Stimulated activated CD8-positive, alpha-beta memory T cell treated with anti-CD3 and anti-CD28 coated beads, Interleukin-12 subunit alpha, Interleukin-12 subunit beta, amount 100 ng/mL, for 1 hour (primary cell): ENCODE data around the gene ANKLE1.
A peak's percentile ranks its signal among the peaks of the same experiment; 100 is the strongest.
"Not testable (repeated sequence)": the region's sequence is repeated elsewhere in the genome, so short reads cannot be mapped to it uniquely, and the experiment has no call there.

Experiments
- DNase-seq: peaks from one replicate; pipeline ENCODE4 v3.0.0-alpha.2; 2020; ENCODE audit warnings: low read depth

The ANKLE1 gene

DNA sequence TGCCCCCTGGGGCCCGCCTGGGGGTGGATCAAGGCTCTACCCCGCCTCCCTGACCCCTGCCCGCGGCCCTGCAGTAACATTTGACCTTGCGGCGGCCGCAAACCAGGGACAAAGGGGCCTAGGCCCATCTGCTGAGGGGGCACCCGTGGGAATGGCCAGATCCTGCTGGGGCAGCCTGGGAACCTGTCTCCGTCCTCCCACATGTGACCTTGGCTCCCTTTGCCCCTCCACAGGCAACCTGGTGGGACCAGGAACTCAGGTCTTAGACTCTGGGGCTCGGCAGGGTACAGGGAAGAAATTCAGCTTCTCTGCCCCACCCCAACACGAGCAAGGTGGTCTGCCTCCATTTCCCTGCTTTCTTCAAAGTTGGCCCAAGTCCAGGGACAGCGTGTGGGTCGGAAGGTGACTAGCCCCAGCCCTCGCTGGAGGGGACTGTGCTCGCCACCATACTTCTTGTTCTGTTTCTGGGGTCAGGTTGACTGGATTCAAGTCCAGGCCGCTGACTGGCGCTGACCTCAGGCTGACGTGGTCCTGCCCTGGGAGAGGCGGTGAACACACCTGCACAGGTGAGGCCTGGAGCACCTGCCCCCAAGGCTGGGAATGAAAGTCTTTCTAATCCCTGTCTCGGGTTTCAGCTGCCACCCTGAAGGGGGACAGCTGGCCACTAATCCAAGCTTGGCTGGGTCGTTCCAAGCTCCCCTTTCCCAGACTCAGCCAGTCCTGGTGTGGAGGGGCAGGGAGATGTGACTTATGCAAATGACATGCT lies 33.5 kb upstream of the ANKLE1 start:
- DNase-seq, result no peak

DNA sequence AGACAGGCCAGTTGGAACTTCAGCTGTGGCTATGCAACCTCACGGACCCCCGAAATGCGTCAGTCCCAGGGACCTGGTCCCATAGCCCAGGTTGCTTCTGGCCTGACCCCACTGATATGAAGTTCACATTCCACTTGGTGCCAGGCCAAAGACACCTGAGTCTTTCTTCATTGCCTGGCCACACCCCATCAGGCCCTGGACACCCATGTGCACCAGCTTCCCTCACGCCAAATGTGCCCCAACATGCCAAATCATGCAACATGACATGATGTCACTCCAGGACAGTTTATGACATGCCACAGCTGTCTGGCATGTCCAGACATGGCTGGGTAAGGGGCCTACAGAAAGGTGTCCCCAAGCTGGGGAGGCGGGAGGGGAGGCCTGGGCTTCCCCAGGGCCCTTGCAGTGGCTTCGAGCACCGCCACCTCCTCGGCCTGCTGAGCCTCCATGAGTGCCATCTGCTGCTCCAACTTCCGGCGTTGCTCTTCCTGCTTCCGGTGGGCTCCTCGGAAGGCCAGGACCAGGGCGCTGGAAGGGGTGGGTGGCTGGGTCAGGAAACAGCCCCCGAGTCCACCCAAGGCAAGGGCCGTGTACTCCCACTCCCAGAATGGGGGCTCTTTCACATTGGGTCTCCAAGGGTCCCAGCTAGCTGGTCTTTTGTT lies 31.7 kb upstream of the ANKLE1 start:
- no peak for DNase-seq

DNA sequence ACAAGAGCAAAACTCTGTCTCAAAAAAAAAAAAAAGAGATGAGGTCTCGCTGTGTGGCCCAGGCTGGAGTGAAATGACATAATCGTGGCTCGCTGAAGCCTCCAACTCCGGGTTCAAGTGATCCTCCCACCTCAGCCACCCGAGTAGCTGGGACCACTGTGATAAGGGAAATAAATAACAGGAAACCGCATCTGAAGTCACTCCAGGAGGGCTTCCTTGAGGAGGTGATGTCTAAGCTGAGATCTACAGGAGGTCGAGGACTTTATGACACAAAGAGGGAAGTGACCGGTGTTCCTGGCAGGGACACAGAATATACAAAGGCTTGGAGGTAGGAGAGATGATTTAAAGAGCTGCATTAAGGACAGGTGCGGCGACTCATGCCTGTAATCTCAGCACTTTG lies 27.1 kb upstream of the ANKLE1 start:
- no peak for DNase-seq

DNA sequence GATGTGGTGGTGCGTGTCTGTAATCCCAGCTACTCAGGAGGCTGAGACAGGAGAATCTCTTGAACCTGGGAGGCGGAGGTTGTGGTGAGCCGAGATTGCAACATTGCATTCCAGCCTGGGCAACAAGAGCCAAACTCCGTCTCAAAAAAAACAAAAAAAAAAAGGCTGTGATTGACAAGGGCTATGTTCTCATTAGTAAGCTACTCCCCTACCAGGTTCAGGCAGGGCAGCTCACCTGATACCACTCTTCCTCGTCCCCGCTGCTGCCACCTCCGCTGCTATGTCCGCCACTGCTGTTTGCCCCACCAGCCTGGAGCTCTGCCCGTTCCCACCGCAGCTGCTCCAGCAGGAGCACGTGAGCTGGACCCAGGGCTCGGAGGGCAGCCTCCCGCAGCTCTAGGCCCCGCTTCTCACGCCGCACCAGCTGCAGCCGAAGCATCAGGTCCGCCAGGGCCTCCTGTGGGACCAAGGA lies 26.5 kb upstream of the ANKLE1 start:
- DNase-seq, result no peak

DNA sequence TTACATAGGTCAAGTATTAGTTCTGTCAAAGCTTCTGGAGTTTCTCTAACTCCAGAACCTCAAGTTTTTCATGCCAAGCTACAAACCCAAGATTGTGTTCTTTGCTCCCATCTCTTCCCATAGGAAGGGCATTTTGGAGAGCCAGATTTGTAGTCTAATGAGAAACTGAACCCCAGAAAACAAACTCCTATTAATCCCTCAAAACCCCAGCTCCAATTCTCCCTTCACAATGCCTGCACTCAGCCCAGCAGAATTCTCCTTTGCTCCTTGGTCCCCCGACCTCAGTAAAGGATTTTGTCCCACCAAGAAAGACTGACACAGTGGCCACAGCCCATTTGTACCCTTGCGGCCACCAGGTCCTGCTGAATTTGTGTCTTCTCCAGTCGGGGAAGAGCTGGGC lies 25.6 kb upstream of the ANKLE1 start:
- DNase-seq, result no peak

DNA sequence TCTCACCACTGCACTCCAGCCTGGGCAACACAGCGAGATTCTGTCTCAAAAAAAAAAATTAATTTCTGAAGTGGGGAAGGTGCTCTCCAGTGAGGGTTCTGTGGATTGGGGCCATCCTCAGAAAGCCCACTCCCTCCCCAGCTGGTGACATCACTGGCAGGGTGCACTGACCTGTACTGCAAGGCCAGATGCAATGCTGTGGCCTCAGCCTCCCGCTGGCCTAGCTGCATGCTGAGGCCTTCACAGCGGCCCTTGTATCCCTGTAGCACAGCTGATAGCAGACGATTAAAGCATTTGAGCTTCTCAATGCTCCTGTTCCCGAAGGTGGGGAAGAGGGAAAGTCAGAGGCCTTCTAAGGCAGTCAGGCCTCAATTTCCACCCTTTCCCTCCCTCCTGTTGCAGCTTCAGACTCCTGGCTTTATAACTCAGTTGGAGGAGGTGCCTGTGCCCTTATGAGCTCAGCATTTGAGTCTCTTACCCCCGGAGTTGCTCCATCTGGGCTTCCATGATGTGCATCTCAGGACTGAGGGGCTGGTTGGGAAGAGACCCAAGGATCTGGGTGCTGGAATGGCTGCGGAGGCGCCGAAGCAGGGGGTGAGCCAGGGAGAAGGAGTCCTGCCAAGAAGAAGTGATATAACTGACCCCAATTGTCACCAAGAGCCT lies 22.5 kb upstream of the ANKLE1 start:
- no peak for DNase-seq

DNA sequence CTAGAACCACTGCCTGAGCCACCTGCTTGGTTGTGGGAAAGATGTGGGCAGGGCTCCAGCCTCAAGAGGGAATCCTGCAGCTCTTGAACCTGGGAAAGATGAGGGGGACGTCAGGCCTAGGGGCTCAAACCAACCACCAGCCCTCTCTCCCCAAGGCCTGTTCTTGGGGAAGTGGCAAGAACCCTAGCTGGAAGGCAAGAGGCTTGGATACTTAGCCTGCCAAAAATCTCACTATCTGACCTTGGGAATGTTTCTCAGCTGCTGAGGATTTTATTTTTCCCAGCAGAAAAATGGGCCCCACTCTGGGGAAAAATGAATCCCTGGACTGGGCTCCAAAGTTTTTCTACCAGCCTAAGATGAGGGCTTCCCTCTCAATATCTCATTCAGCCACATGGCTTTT lies 21.8 kb upstream of the ANKLE1 start:
- no peak for DNase-seq

DNA sequence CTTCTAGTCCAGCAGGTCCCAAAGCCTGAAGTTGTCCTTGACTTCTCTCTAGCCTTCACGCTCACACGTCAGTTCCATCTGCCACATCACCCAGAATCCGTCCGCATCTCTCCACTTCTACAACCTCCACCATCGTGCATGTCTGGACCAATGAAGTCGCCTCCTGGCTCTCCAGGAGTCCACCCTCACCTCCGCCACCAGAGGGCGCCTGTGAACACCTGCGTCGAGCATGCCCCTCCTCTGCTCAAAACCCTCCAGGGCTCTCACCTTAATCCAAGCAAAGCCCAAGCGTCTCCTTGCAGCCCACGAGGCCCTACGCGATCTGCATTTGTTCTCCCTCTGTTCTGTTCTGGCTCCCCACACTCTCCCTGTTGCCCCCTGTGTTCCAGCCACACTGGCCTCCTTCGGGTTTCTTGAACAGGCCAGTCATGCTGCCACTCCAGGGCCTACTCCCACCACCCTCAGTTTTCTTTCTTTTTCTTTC lies 20.8 kb upstream of the ANKLE1 start:
- peak; percentile 85 for DNase-seq

DNA sequence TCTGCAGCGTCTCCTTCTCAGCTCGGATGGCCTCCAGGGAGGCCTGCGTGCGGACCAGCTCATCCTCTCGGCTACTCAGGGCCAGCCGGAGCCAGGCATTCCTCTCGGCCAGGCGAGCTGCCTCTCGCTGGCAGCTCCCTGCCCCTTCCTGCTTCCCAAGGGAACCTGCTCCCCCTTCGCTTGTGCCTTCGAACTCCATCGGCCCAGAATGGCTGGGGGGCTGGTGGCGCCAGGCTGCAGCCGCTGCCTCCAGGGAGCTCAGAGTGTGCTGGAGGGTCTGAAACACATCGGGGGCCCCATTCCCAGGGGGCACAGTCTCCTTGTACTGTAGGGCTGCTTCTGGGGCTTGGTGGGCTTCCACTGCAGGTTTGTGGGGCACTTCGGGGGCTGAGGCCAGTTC lies 19.1 kb upstream of the ANKLE1 start:
- DNase-seq, result no peak

DNA sequence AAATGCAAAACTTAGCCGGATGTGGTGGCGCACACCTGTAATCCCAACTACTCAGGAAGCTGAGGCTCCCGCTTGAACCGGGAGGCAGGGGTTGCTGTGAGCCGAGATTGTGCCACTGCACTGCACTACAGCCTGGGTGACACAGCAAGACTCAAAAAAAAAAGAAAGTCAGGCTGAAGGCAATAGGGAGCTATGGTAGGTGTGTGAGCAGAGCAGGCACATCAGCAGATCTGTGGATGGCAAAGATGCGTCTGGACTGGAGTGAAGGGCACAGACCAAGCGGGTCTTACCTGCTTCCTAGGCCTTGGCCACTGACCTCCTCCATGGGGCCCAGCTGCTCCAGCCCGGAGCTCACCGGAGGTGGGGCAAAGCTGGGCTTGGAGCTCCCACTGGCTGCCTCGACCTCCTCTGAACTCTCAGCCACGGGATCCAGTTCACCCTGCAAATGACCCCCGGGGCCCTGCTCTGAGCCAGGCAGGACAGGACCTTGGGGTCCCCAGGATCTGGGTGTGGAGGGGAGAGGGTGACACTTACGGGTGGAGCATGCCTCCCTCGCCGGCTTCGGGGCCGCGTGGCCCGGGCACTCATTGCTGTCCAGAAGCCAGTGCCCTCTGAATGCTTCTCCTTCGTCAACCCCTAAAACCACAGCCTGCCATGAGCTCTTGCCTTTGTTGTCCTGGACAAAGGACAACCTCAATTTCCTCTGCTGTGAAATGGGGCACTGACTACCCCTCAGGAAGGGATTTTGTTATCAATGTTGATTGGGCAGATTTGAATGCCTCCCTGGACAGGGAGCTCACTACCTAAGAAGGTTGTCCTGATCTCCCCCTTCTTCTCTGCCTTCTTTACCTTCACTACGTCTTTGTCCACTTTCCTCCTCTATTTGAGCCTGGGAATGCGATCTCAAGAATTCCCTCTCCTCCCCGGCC lies 17.7 kb upstream of the ANKLE1 start:
- DNase-seq, result no peak

DNA sequence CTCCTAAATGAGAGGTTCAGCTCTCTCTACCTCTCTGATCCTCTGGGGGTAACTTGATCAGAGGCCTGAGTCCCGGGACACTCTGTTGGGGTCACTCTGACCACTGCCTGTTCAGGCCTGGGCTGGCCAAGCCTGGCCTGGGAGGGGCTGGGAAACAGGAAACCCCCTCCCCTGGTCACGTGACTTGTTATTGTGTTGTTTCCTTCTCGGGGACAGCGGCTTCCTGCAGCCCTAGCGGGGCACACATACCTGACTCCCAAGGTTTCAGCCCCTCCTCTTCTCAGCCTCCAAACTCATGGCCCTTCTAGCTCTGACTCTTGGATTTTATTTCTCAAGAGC lies 17.1 kb upstream of the ANKLE1 start, which contains the start of gene USHBP1:
USHBP1 (minus strand) TSS at position 105 of the 339 bp plus-strand sequence. CDS start 446 bp downstream, outside the sequence.
- no peak for DNase-seq

DNA sequence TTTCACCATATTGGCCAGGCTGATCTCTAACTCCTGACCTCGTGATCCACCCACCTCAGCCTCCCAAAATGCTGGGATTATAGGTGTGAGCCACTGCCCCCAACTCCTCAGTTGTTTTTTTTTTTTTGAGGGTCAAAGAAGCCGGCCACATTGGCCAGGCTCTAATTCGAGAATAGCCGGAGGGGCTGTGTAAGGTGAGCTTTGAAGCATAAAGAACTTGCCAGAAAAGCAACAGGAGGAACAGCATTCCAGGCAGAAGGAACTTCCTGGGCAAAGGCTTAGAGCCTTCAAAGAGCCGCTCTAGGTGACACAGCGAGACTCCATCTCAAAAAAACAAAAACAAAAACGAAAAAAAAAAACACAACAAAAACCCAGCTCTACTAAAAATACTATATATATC lies 15.7 kb upstream of the ANKLE1 start:
- no peak for DNase-seq

DNA sequence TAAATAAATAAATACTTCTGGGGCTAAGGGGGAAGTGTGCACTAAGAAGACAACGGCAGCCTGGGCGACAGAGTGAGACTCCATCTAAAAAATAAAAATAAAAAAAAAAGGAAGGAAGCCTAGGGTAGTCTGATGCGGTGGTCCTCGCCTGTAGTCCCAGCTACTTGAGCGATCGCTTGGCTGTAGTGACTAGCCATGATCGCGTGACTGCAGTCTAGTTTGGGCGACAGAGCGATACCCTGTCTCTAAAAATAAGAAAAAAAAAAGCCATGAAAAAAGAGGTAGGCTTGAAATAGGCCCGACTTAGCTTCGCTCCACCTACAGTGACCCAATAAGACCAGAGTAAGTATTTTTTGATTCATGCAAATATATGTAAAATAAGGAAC lies 15.1 kb upstream of the ANKLE1 start:
- DNase-seq, result no peak

DNA sequence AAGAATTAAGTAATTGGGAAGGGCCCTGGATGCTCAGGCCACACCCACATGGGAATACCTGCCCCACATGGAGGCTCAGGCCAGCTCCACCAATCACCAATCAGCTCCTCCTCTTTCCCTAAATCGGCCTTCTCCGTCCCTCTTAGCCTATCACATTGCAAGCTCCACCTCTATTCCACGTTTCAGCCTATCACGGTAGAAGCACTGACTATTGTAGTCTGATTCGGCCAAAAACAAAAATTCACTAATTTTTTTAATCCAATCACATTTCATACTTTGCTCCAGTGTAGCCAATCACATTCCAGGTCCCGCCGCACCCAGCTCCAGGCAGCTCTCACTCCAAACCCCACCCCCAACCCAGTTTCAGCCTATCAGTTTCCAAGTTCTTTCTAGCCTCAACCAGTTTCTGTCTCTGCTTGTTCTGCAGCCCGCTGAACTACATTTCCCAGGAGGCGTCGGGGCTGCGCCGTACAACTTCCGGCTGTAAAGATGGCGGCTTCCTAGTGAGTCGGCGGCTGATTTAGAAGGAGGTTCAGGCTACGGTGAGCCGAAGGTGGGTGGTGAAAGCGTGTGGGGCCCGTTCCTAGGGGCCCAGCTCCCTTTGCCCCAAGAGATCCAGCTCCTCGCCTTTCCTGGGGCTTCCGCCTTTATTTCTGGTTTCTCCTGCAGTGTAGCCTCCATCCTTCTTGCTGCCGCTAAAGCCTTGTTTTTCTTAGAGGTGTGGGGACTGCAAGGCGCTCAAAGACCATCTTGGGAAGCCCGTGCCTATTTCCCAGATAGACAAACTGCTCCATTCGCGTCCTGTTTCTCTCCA lies 14.5 kb upstream of the ANKLE1 start, which contains the start of gene BABAM1:
BABAM1 (plus strand) TSS at position 469 of the 814 bp plus-strand sequence. CDS start 1,364 bp downstream, outside the sequence.
- DNase-seq, result peak; percentile 86

DNA sequence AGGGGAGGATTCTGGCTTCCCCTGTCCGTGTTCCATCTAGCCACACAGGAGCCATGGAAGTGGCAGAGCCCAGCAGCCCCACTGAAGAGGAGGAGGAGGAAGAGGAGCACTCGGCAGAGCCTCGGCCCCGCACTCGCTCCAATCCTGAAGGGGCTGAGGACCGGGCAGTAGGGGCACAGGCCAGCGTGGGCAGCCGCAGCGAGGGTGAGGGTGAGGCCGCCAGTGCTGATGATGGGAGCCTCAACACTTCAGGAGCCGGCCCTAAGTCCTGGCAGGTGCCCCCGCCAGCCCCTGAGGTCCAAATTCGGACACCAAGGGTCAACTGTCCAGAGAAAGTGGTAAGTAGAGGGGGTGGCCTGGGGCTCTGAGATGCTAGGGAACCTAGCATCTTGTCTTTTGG lies 12.9 kb upstream of the ANKLE1 start:
- no peak for DNase-seq

DNA sequence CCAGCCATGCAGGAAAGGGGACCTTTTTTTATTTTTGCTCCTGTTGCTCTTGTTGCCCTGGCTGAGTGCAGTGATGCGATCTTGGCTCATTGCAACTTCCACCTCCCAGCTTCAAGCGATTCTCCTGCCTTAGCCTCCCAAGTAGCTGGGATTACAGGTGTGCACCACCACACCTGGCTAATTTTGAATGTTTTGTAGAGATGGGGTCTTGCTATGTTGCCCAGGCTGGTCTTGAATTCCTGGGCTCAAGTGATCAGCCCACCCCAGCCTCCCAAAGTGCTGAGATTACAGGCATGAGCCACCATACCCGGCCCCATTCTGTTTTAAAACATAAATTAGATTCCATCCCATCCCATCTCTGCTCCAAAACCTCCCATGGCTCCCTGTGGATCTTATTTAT lies 6.8 kb upstream of the ANKLE1 start:
- DNase-seq, result not testable (repeated sequence)

DNA sequence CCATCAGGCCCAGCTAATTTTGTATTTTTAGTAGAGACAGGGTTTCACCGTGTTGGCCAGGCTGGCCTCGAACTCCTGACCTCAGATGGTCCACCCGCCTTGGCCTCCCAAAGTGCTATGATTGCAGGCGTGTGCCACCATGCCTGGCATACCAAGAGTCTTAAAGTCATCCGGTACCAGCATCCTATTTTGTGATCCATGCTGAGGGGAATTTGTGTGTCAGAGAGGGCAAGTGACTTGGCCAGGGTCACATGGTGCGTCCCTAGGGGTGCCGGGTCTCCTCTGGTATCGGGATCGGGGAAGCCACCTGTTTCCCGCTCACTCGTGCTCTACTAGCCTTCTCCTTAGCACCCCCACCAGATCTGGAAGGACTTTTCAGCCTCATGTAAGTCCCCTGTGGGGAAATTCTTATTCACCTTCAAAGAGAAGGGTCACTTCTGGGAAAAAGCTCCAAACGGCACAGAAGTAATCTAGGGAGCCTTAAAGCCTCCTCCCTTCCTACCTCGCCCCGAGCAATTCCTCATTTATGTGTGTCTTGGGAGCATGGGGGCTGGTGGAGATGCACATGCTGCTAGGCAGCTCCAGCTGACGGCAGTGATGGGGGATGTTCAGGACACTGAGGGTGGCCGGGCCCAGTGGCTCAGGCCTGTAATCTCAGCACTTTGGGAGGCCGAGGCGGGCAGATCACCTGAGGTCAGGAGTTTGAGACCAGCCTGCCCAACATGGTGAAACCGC lies 6.1 kb upstream of the ANKLE1 start:
- DNase-seq, result no peak

DNA sequence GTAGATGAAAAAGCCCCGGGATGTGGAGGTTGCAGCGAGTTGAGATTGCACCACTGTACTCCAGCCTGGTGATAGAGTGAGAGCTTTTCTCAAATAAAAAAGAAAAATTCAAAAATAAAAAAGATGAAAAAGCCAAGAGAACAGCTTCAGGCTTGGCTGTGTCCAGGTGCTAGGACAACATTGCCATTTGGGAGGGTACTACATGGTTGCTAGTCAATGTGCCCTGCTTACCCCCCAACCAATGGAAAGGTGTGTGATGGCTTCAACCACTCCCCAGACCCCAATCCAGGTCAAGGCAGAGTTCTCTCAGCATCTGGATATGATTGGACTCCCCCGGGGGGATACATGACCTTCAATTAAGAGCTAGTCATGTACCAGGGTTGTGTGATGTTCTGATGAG lies 2.3 kb upstream of the ANKLE1 start:
- no peak for DNase-seq

DNA sequence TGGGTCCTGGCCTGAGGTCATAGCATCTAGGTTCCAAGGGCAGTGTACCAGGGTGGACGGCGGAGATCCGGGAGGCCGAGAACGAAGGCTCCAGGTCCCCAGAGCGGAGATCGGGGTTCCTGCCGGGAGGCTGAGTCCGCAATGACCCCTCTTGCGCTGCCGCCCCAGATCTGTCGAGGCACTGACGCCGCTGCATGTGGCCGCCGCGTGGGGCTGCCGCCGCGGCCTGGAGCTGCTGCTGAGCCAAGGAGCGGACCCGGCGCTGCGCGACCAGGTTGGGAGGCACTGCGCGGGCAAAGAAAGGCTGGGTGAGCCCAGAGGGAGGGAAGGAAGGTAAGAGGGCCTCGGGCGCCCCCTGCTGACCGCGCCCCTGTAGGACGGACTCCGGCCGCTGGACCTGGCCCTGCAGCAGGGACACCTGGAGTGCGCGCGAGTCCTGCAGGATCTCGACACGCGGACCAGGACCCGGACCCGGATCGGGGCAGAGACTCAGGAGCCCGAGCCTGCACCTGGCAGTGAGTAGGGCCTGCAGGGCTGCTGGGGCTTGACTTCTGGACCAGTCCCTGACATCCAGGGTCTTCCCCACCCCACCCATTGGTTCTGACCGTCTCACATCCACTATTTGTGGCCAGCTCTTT lies 906 bp downstream of the ANKLE1 start:
- peak; percentile 65 for DNase-seq
